ENCODE measurements around the gene IFI30.

IFI30 gene

GRCh38 chr19:18171605-18172327 is 1.8 kb upstream of the IFI30 start:
- DNase-seq (ENCODE audit: low read depth in 2 of 2) = no peak

GRCh38 chr19:18172331-18173053 is 1.1 kb upstream of the IFI30 start:
- DNase-seq (ENCODE audit: low read depth in 2 of 2) = no peak

DNA sequence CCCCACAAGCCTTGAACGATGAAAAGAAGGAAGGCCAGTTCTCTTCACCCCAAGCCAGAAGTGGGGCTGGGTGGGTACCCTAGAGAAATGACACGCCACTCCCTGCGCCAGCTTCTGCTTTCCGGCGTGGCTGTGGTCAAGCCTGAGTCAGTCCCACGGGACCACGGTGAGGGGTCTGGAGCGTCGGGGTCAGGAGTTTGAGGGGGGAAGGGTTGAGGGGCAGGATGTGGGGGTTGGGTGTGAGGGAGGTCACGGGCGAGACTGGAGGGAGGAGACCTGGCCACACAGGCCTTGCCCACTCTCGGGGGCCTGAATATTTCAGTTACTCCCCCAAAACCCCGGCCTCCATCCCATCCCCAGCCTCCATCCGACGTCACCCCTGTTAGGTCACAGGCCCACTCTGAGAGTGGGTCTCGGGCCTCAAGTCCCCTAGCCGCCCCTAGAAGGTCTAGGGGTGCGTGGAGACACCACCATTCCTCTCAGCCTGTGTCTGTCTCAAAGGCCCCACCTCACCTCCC is 500 bp upstream of the IFI30 start:
- no peak for DNase-seq (ENCODE audit: low read depth in 2 of 2)

DNA sequence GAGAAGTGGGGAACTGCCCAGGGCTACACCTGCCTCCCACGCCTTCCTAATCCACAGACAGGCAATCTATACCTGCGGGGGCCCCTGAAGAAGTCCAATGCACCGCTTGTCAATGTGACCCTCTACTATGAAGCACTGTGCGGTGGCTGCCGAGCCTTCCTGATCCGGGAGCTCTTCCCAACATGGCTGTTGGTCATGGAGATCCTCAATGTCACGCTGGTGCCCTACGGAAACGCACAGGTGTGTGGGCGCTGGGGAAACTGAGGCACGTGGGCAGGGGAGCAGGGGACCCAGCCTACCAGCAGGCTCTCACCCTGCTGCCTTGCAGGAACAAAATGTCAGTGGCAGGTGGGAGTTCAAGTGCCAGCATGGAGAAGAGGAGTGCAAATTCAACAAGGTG is 1.4 kb downstream of the IFI30 start:
- DNase-seq (ENCODE audit: low read depth in 2 of 2) = no peak

GRCh38 chr19:18176367-18177310 is 3.0 kb downstream of the IFI30 start:
- DNase-seq (ENCODE audit: low read depth in 2 of 2) = no peak

- DNase-seq (ENCODE audit: low read depth in 2 of 2) = no peak
Measured at GRCh38 chr19:18179957-18180356, 6.3 kb downstream of the IFI30 start.

DNA sequence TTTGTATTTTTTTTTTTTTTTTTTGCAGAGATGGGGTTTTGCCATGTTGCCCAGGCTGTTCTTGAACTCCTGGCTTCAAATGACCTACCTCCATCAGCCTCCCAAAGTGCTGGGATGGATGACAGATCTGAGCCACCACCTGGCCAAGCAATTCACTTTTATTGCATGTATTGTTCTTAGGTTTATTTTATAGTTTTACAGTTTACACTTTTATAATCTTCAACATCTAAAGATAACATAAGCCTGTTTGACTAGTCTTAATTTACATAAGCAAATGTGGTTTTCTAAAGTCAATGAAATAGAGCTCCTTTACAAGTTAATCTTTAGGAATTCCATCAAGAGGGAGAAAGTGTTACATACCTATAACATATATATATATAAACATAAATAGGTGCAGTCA is 9.9 kb downstream of the IFI30 start:
- no peak for DNase-seq (ENCODE audit: low read depth in 2 of 2)

DNA sequence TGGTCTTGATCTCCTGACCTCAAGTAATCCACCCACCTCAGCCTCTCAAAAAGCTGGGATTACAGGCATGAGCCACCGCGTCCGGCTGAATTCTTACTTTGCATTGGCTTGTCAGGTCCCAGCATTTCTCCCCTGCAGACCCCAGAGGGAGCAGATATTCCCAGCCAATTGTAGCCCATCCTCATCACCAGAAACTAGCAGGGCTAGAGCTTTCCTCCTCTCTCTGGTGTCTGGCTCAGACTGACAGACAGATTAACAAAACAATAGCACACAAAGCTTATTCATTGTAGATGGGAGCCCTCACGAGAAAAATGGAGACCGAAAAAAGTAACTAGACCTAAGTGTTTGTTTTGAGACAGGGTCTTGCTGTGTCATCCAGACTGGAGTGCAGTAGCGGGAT is 11.9 kb downstream of the IFI30 start:
- no peak for DNase-seq (ENCODE audit: low read depth in 2 of 2)

- DNase-seq (ENCODE audit: low read depth in 2 of 2) = no peak
Measured at GRCh38 chr19:18190278-18190677, 16.7 kb downstream of the IFI30 start.

DNA sequence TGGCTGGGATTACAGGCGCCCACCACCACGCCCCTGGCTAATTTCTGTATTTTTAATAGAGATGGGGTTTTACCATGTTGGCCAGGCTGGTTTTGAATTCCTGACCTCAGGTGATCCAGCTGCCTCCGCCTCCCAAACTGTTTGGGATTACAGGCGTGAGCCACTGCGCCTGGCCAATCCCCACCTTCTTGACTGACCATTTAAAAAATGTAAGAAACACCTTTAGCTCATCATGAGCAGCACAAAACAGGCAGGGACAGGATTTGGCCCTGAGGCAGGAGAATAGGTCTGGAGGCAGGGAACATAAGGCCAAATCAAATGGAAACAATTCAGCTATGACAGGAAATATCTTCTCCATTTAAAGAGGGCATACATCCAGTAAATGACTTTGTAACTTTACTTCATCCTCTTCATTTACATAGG is 18.0 kb downstream of the IFI30 start:
- no peak for DNase-seq (ENCODE audit: low read depth in 2 of 2)

DNA sequence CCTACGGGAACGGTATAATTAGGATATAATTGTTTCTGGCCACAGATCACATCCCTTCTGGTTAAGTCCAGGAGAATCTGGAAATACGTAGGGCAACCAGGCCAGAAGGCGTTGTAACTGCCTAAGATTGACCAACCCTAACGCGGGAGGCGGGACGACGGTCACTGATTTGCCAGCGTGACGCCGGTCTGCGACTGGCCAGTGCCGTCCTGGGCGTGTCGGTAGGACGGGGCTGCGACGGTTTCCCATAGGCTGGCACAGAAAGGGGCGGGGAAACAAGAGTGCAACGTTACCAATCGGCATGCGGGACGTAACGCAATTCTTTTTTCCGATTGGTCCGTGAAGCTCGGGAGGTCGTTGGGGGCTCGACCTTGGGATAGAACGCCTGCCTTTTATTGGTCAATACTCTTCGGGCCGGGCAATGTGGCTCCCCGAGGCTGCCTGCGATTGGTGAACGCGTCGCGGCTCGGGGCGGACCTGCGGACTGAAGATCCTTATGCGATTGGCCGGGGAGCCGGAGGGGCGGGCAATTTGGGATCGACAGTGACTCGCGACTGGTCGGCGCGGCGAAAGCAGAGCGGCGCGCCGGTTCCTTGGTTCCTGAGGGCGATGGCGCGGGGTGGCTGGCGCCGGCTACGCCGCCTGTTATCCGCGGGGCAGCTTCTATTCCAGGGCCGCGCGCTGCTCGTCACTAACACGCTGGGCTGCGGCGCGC is 19.2 kb downstream of the IFI30 start, which contains the start of gene MPV17L2:
TSS of gene MPV17L2 (plus strand) at position 546 of the 715 bp plus-strand sequence. CDS start at position 610, 64 bp downstream.
- peak; percentile 98 to 99 for DNase-seq (ENCODE audit: low read depth in 2 of 2)

GRCh38 chr19:18193388-18194180 is 20.0 kb downstream of the IFI30 start:
- DNase-seq (ENCODE audit: low read depth in 2 of 2) = no peak

GRCh38 chr19:18194181-18194530 is 20.5 kb downstream of the IFI30 start:
- DNase-seq (ENCODE audit: low read depth in 2 of 2) = no peak

DNA sequence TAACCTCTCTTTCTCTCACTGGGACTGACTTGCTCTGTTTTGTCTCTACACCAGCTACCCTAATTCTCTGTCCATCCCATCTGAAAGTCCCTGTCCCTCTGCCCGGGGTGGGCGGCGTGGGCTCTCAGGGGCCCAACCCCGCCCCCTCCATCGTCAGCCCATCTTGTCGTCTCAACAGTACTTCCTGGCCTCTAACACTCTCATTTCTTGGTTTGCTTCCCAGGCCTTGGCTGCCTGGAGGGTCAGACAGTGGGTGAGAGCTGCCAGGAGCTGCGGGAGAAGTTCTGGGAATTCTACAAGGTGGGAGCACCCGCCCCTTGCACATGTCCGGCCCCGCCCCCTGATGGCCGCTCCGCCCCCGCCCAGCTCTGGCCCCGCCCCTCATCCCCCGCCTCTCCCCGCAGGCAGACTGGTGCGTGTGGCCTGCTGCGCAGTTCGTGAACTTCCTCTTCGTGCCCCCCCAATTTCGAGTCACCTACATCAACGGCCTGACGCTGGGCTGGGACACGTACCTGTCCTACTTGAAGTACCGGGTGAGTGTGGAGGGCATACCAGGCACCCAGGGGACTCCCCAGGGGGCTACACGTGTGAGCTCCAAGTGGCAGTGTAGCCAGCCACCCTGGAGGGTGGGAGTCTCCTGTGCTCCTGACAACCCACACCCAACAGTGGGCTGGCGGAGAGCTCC is 21.1 kb downstream of the IFI30 start:
- no peak for DNase-seq (ENCODE audit: low read depth in 2 of 2)

GRCh38 chr19:18196511-18196845 is 22.9 kb downstream of the IFI30 start:
- no peak for DNase-seq (ENCODE audit: low read depth in 2 of 2)

GRCh38 chr19:18197306-18197705 is 23.7 kb downstream of the IFI30 start:
- no peak for DNase-seq (ENCODE audit: low read depth in 2 of 2)

DNA sequence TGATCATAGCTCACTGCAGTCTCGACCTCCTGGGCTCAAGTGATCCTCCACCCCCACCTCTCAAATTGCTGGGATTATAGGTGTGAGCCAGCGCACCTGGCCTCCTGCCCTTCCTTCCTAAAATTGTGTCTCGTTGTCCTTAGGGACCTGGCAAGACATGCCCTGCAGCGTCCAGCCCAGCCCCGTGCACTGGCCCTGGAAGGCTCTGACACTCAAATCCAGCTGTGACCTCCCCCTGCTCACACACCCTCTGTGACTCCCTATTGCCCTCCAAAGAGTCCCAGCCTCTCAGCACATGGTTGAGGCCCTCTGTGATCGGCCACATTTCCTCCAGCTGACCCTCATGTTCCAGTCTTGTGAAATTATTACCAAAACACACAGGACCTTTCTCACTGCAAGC is 24.3 kb downstream of the IFI30 start:
- no peak for DNase-seq (ENCODE audit: low read depth in 2 of 2)

GRCh38 chr19:18198374-18198773 is 24.8 kb downstream of the IFI30 start:
- DNase-seq (ENCODE audit: low read depth in 2 of 2) = no peak

- DNase-seq (ENCODE audit: low read depth in 2 of 2) = no peak
Measured at GRCh38 chr19:18202397-18202777, 28.8 kb downstream of the IFI30 start.

DNA sequence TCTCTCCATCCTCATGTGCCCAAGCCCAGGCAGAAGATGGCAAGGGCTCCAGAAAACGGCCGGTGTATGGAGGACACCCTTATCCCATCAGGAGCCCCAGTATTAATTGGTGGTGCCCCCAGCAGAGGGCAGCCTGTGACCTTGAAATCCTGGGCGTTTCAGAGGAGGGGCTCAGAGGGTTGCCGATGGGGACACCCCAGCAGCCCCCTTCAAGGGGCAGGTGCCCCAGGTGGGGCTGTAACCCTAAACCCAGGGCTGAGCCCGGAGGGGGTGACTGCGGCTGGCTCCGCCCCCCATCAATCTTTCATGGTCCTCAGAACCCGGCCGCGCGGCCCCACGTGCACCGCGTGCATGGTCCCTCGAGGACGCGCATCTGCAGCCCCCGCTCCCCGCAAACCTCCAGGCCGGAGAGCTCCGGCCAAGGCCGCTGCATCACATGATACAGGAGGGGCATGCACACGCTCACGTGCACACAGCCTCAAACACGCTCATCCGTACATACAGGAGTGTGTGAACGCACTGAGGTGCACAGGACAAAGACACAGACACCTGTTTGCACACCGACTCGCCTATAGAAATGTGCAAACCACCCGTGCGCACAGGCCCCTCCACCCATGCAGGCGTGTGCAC is 29.3 kb downstream of the IFI30 start:
- no peak for DNase-seq (ENCODE audit: low read depth in 2 of 2)

All from stimulated activated CD4-positive, alpha-beta T cell treated with anti-CD3 and anti-CD28 coated beads, Interleukin-15, amount 100 ng/mL, for 48 hours (primary cell).